ENCODE data around the gene EPHA4.

The EPHA4 gene

GRCh38 chr2:221385716-221386115 is 186.4 kb downstream of the EPHA4 start:
- no peak overlapping the region for H3K4me3 ChIP-seq (ENCODE audit: low read depth, low read length)
- no peak for DNase-seq (ENCODE audit: low read depth)
- TF ChIP-seq CTCF (IDR thresholded peaks at IDR 0.05; ENCODE audit: low read depth, low read length, missing control alignments), result no peak

- TF ChIP-seq CTCF (IDR thresholded peaks at IDR 0.05; ENCODE audit: low read depth, low read length, missing control alignments), result no peak
- H3K4me3 ChIP-seq (ENCODE audit: low read depth, low read length), result no peak overlapping the region
- DNase-seq (ENCODE audit: low read depth), result no peak
These were observed 190.1 kb downstream of the EPHA4 start for GRCh38 chr2:221381928-221382488.

- TF ChIP-seq CTCF (IDR thresholded peaks at IDR 0.05; ENCODE audit: low read depth, low read length, missing control alignments), result no peak
- no peak overlapping the region for H3K4me3 ChIP-seq (ENCODE audit: low read depth, low read length)
- no peak for DNase-seq (ENCODE audit: low read depth)
These were observed 191.4 kb downstream of the EPHA4 start for GRCh38 chr2:221380686-221381085.

GRCh38 chr2:221380062-221380461 is 192.0 kb downstream of the EPHA4 start:
- no peak for TF ChIP-seq CTCF (IDR thresholded peaks at IDR 0.05; ENCODE audit: low read depth, low read length, missing control alignments)
- no peak for DNase-seq (ENCODE audit: low read depth)
- no peak overlapping the region for H3K4me3 ChIP-seq (ENCODE audit: low read depth, low read length)

- no peak for DNase-seq (ENCODE audit: low read depth)
- no peak overlapping the region for H3K4me3 ChIP-seq (ENCODE audit: low read depth, low read length)
- no peak for TF ChIP-seq CTCF (IDR thresholded peaks at IDR 0.05; ENCODE audit: low read depth, low read length, missing control alignments)
These were observed 194.5 kb downstream of the EPHA4 start for GRCh38 chr2:221377597-221377996.

- TF ChIP-seq CTCF (IDR thresholded peaks at IDR 0.05; ENCODE audit: low read depth, low read length, missing control alignments), result no peak
- H3K4me3 ChIP-seq (ENCODE audit: low read depth, low read length), result no peak overlapping the region
- no peak for DNase-seq (ENCODE audit: low read depth)
These were observed 195.0 kb downstream of the EPHA4 start for GRCh38 chr2:221377066-221377465.

- TF ChIP-seq CTCF (IDR thresholded peaks at IDR 0.05; ENCODE audit: low read depth, low read length, missing control alignments), result no peak
- no peak for DNase-seq (ENCODE audit: low read depth)
- no peak overlapping the region for H3K4me3 ChIP-seq (ENCODE audit: low read depth, low read length)
These were observed 197.9 kb downstream of the EPHA4 start for GRCh38 chr2:221374234-221374633.

All from GM12864 (cell line).